ENCODE measurements around the gene ELL2. TPM values are rescaled to one million over a fixed set of nuclear protein-coding genes. Genes with fewer than 3 reads are reported as not detected.
A peak's percentile ranks its signal among the peaks of the same experiment; 100 is the strongest.
"Not testable (repeated sequence)": the region's sequence is repeated elsewhere in the genome, so short reads cannot be mapped to it uniquely, and the experiment has no call there.

The ELL2 gene
- total and polyA plus RNA-seq, 11 donors, result 6.7 to 74.5 (median 31.1) TPM

- no peak for DNase-seq
- TF ChIP-seq, protein P1, sequence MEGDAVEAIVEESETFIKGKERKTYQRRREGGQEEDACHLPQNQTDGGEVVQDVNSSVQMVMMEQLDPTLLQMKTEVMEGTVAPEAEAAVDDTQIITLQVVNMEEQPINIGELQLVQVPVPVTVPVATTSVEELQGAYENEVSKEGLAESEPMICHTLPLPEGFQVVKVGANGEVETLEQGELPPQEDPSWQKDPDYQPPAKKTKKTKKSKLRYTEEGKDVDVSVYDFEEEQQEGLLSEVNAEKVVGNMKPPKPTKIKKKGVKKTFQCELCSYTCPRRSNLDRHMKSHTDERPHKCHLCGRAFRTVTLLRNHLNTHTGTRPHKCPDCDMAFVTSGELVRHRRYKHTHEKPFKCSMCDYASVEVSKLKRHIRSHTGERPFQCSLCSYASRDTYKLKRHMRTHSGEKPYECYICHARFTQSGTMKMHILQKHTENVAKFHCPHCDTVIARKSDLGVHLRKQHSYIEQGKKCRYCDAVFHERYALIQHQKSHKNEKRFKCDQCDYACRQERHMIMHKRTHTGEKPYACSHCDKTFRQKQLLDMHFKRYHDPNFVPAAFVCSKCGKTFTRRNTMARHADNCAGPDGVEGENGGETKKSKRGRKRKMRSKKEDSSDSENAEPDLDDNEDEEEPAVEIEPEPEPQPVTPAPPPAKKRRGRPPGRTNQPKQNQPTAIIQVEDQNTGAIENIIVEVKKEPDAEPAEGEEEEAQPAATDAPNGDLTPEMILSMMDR (IDR thresholded peaks at IDR 0.05), result no peak
- no peak for TF ChIP-seq POLR2A (IDR thresholded peaks at IDR 0.05)
- Histone ChIP-seq H3K4me3 (no peak overlapping the region), H3K27me3 (no peaks in the 10 kb centered on the region), H3K4me1 (peaks cover 0 to 82% (median 32%) of the 10 kb centered on the region in 12 donors), H3K9me3 (no peaks in the 10 kb centered on the region), H3K27ac (no peak overlapping the region), H3K36me3 (no peaks in the 10 kb centered on the region)
- no peak for ATAC-seq
- intact Hi-C loops (cut with DNase I), result loop anchor here in 2 of 10 donors (5.0 kb wide), 2 partner anchors 36 to 191 kb away; partner anchors contain the start of gene RFESD (in 1 of the 2)
- WGBS, 4 donors, result 73 to 91% (median 86%) methylated on average over 1 of the region's 1 CpG
These were observed 123.1 kb downstream of the ELL2 start for GRCh38 chr5:95838556-95838955.

DNA sequence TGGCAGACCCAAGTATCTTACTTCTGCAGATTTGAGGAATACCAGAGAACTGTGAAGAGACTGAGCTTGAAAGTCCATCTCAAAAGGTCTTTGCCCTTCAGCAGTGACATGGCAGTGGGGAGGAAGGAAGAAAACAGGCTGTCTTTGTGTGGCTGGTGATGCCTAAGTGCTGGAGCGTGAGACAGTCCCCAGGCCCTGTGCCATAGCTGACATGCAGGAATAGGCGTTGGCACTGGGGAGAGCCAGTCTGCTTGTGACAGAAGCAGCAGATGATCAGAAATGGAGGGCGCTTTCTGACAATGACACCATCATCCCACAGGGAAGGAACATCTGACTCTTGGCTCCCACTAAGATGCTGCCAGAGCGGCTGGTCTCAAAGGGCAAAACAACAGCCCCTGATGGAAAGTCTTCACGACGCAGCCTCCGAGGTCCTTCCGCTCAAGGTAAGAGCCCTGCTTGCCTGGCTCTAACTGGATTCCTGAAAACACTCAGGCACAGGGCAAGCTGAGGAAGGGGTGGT, 123.6 kb downstream of the ELL2 start:
- H3K4me1 ChIP-seq, result peaks cover 0 to 82% (median 28%) of the 10 kb centered on the region in 12 donors
- H3K27ac ChIP-seq, result peak overlapping the region in 2 of 12 donors; percentile 17 to 87
- no peaks in the 10 kb centered on the region for H3K9me3 ChIP-seq
- 84 to 90% (median 88%) methylated on average over 8 of the region's 8 CpGs for WGBS, 4 donors
- H3K27me3 ChIP-seq, result no peaks in the 10 kb centered on the region
- peak in 1 of 4 donors; percentile 24 for ATAC-seq
- TF ChIP-seq, protein P1 (IDR thresholded peaks at IDR 0.05), result no peak
- TF ChIP-seq POLR2A (IDR thresholded peaks at IDR 0.05), result no peak
- peak in 1 of 5 donors; percentile 45 for DNase-seq
- H3K4me3 ChIP-seq, result no peak overlapping the region
- intact Hi-C loops (cut with DNase I), result loop anchor here in 2 of 10 donors (5.0 kb wide), 2 partner anchors 36 to 191 kb away; partner anchors contain the start of gene RFESD (in 1 of the 2)
- H3K36me3 ChIP-seq, result no peaks in the 10 kb centered on the region

DNA sequence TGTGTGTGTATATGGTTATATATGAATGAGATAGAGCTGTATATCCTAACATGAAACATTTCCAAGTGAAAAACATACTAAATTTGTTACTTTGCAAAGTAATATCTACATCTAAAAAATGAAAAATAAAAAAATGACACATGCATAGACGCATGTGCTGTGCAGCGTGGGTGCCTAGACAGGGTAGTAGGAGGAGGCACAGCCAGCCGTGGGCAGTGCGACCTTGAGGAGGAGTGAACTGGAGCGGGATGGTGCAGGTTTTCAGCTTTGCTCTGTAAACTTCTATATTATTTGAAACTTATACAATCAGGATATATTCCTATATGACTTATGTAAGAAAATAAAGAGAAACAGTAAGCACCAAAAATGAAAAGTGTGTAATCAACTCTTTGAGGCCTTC, 124.2 kb downstream of the ELL2 start:
- Histone ChIP-seq H3K36me3 (no peaks in the 10 kb centered on the region), H3K4me1 (peaks cover 0 to 77% (median 23%) of the 10 kb centered on the region in 12 donors), H3K9me3 (no peaks in the 10 kb centered on the region), H3K4me3 (no peak overlapping the region), H3K27ac (peak overlapping the region in 2 of 12 donors; percentile 17 to 87), H3K27me3 (no peaks in the 10 kb centered on the region)
- no peak for DNase-seq
- TF ChIP-seq, protein P1 (IDR thresholded peaks at IDR 0.05), result no peak
- intact Hi-C loops (cut with DNase I), result loop anchor here in 2 of 10 donors (5.0 kb wide), 2 partner anchors 35 to 190 kb away; partner anchors contain the start of gene RFESD (in 1 of the 2)
- 93 to 96% (median 95%) methylated on average over 5 of the region's 5 CpGs for WGBS, 4 donors
- ATAC-seq, result no peak

DNA sequence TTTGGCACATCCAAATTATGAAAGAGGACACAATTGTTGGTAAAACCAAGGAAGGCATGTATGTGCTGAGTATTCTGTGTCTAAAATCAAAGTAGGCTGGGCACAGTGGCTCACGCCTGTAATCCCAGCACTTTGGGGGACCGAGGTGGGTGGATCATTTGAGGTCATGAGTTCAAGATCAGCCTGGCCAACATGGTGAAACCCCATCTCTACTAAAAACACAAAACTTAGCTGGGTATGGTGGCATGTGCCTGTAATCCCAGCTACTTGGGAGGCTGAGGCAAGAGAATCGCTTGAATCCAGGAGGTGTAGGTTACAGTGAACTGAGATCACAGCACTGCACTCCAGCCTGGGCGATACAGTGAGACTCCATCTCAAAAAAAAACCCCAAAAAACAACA, 124.7 kb downstream of the ELL2 start:
- ATAC-seq, H3K4me3 ChIP-seq, DNase-seq, H3K36me3 ChIP-seq, H3K27me3 ChIP-seq, H3K9me3 ChIP-seq: not testable (repeated sequence)
- WGBS, 4 donors, result 94 to 97% (median 96%) methylated on average over 4 of the region's 4 CpGs
- intact Hi-C loops (cut with DNase I), result loop anchor here in 2 of 10 donors (5.0 kb wide), 2 partner anchors 35 to 190 kb away; partner anchors contain the start of gene RFESD (in 1 of the 2)
- peaks cover 0 to 72% (median 22%) of the 10 kb centered on the region in 12 donors for H3K4me1 ChIP-seq
- H3K27ac ChIP-seq, result peak overlapping the region in 7 of 12 donors; percentile 6 to 98 (median 18)

Data from heart left ventricle (tissue), 16 donors.